Measurements from ENCODE around the gene RC3H2. TPM values are rescaled to one million over a fixed set of nuclear protein-coding genes. Genes with fewer than 3 reads are reported as not detected.

RC3H2 gene
- total RNA-seq, 1 experiment from 2014 or later: 37.5 TPM

GRCh38 chr9:122939601-122940000 is 34.4 kb upstream of the RC3H2 start (continued):
- no peak for TF ChIP-seq ATF6 (CRISPR knock-in tag; IDR thresholded peaks at IDR 0.05)

- DNase-seq (ENCODE audit: low spot score): no peak
- CTCF ChIA-PET: no interaction called here
- peaks cover 16% of the 10 kb centered on the region for H3K36me3 Mint-ChIP-seq
- H3K9me3 Mint-ChIP-seq: no peaks in the 10 kb centered on the region
- H3K4me1 Mint-ChIP-seq: peaks cover 12% of the 10 kb centered on the region
- no peak overlapping the region for H3K4me3 Mint-ChIP-seq
- no peak for ATAC-seq
- no peak overlapping the region for H3K27ac Mint-ChIP-seq
- TF ChIP-seq SP1 (CRISPR knock-in tag; conservative IDR thresholded peaks at IDR 0.05) (no peak), JUN (CRISPR knock-in tag; IDR thresholded peaks at IDR 0.05) (no peak), ZNF121 (CRISPR knock-in tag; IDR thresholded peaks at IDR 0.05) (peak; percentile 47; the same call in 1 of the 2 replicates)
- no peaks in the 10 kb centered on the region; the same call in 1 of the 2 replicates for H3K27me3 Mint-ChIP-seq (ENCODE audit: low read depth)
- POLR2A ChIA-PET: no interaction called here
Measured at GRCh38 chr9:122936883-122937282, 31.7 kb upstream of the RC3H2 start.

- Mint-ChIP-seq H3K4me3 (no peak overlapping the region), H3K4me1 (peaks cover 11% of the 10 kb centered on the region), H3K9me3 (no peaks in the 10 kb centered on the region), H3K27me3 (ENCODE audit: low read depth) (no peaks in the 10 kb centered on the region; the same call in 1 of the 2 replicates), H3K27ac (no peak overlapping the region), H3K36me3 (peaks cover 16% of the 10 kb centered on the region)
- DNase-seq (ENCODE audit: low spot score) (no peak), ATAC-seq (no peak)
- CTCF ChIA-PET: no interaction called here
- POLR2A ChIA-PET: no interaction called here
- TF ChIP-seq E2F5 (CRISPR knock-in tag; IDR thresholded peaks at IDR 0.05) (no peak), GABPB1 (CRISPR knock-in tag; IDR thresholded peaks at IDR 0.05) (peak; percentile 71)
Measured at GRCh38 chr9:122936464-122936863, 31.3 kb upstream of the RC3H2 start.

GRCh38 chr9:122931226-122932121 is 26.3 kb upstream of the RC3H2 start, which contains the start of gene ZBTB26:
Gene ZBTB26, minus strand, starts transcription at chr9:122931512. Its CDS starts 11,578 bp downstream, at chr9:122919934.
- Mint-ChIP-seq H3K27me3 (ENCODE audit: low read depth) (no peaks in the 10 kb centered on the region), H3K4me1 (peaks cover 8% of the 10 kb centered on the region), H3K4me3 (no peak within 1 kb of the TSS), H3K27ac (peak within 1 kb of the TSS; percentile 99), H3K36me3 (peaks cover 5% of the 10 kb centered on the region), H3K9me3 (no peaks in the 10 kb centered on the region)
- ATAC-seq (peak; percentile 97), DNase-seq (ENCODE audit: low spot score) (peak; percentile 96)
- CTCF ChIA-PET: interaction anchor here (0.6 to 1.2 kb wide), 5 partner anchors 9 to 80 kb away, joined by 3 to 10 read pairs (median 5); partner anchors contain the start of gene RABGAP1
- POLR2A ChIA-PET: interaction anchor here (0.5 to 1.8 kb wide), 7 partner anchors 9 to 60 kb away, joined by 3 to 44 read pairs (median 4); partner anchors contain the start of genes RABGAP1, RC3H2 and ZBTB6
- TF ChIP-seq PRRX2 (CRISPR knock-in tag; IDR thresholded peaks at IDR 0.05) (no peak), ERG (CRISPR knock-in tag; IDR thresholded peaks at IDR 0.05) (no peak), ZNF121 (CRISPR knock-in tag; IDR thresholded peaks at IDR 0.05) (no peak), TEAD1 (CRISPR knock-in tag; IDR thresholded peaks at IDR 0.05) (peak; percentile 46; the same call in 1 of the 2 replicates), ZNF416 (CRISPR knock-in tag; IDR thresholded peaks at IDR 0.05) (no peak), OVOL2 (CRISPR knock-in tag; IDR thresholded peaks at IDR 0.05; ENCODE audit: borderline replicate concordance) (no peak), FOXK1 (CRISPR knock-in tag; IDR thresholded peaks at IDR 0.05) (peak; percentile 68; the same call in 1 of the 2 replicates), CTCF (IDR thresholded peaks at IDR 0.05) (no peak), GRHL2 (CRISPR knock-in tag; IDR thresholded peaks at IDR 0.05; ENCODE audit: insufficient replicate concordance, severe bottlenecking) (no peak), ZNF232 (CRISPR knock-in tag; IDR thresholded peaks at IDR 0.05) (no peak), ZBTB21 (CRISPR knock-in tag; IDR thresholded peaks at IDR 0.05; ENCODE audit: borderline replicate concordance) (0 out of 2 replicates have a peak, but pooled peaks have one; percentile 37), MLX (CRISPR knock-in tag; IDR thresholded peaks at IDR 0.05) (no peak), ZNF423 (CRISPR knock-in tag; IDR thresholded peaks at IDR 0.05) (peak; percentile 6; the same call in 1 of the 2 replicates), ATF6 (CRISPR knock-in tag; IDR thresholded peaks at IDR 0.05) (no peak), ATF3 (CRISPR knock-in tag; conservative IDR thresholded peaks at IDR 0.05) (no peak)

Measured in WTC11 (cell line).